ENCODE data around the gene ACTL7A.

ACTL7A gene

DNA sequence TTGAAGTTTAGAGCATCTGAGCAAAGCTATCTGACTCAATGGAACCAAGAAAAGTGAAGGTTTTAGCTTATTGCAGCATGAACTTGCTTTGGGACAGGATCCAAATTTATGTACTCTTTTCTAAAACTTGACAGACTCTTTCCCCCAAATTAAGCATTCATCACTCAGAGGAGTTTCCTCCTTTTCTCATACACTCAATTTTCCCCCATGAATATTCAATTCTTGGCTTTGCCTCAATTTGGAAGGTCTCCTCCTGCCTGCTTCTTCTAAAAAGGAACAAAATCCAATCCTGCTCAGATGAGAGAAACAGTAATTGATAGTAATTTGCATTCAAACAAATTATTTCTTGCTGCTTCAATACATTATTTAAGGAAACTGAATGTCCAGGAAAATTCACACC lies 5.0 kb downstream of the ACTL7A start:
- Histone ChIP-seq H3K9ac (ENCODE audit: low read length) (no peak overlapping the region), H3K4me3 (ENCODE audit: low read length) (no peak overlapping the region), H3K27me3 (ENCODE audit: control insufficient read depth, insufficient read depth, low read length) (no peaks in the 10 kb centered on the region), H3K36me3 (ENCODE audit: control insufficient read depth, insufficient read depth, low read length) (peaks cover 6% of the 10 kb centered on the region), H3K27ac (ENCODE audit: low read depth, low read length) (no peak overlapping the region), H3K4me1 (ENCODE audit: control insufficient read depth, insufficient read depth, low read length) (no peaks in the 10 kb centered on the region)

DNA sequence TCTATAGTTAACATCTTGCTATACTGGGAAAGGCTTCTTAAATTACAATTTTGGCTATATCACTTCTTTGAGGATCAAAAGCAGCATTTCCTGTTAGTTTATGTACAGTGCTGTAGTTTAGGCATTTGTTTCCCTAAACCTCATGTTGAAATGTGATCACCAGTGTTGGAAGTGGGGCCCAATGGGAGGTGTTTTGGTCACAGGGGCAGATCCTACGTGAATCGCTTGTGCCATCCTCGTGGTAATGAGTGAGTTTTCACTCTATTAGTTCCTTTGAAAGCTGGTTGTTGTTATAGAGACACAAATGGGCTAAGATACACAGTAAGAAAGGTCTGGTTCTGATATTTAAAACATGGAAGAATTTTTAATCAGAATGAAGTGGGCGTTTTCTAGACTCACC lies 5.8 kb downstream of the ACTL7A start:
- peaks cover 6% of the 10 kb centered on the region for H3K36me3 ChIP-seq (ENCODE audit: control insufficient read depth, insufficient read depth, low read length)

DNA sequence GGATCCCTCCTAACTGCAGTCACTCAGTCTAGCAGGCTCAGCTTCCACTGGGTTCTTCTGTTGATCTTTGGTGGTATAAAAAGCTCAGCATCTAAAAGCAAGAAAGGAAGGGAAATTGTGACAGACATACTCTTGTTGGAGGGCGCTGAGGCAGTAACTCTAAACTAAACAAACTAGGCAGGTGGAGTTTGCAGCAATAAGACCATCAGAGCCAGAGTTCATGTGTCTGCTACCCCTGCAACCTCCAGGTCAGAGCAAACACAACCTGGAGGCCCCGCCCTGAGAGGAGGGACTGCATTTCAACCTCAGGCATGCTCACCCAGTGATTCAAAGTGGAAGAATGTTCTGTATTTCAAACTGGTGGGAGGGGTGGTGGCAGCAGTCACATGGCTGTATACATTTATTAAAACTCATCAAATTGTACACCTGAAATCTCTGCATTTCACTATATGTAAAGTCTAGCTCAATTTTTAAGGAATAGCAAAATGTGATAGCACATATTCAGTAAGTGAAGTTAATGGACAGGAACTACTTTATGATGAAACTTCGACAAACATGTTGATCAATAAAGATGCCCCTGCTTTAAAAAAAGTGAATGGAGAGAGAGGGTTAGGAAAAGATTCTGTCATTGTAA lies 7.1 kb downstream of the ACTL7A start:
- peaks cover 11% of the 10 kb centered on the region for H3K36me3 ChIP-seq (ENCODE audit: control insufficient read depth, insufficient read depth, low read length)
- H3K27me3 ChIP-seq (ENCODE audit: control insufficient read depth, insufficient read depth, low read length): no peaks in the 10 kb centered on the region
- no peak overlapping the region for H3K27ac ChIP-seq (ENCODE audit: low read depth, low read length)

More for the DNA sequence above, 5.8 kb downstream of the ACTL7A start:
- H3K27me3 ChIP-seq (ENCODE audit: control insufficient read depth, insufficient read depth, low read length): no peaks in the 10 kb centered on the region
- no peaks in the 10 kb centered on the region for H3K4me1 ChIP-seq (ENCODE audit: control insufficient read depth, insufficient read depth, low read length)
- no peak overlapping the region for H3K9ac ChIP-seq (ENCODE audit: low read length)
- no peak overlapping the region for H3K27ac ChIP-seq (ENCODE audit: low read depth, low read length)
- no peak overlapping the region for H3K4me3 ChIP-seq (ENCODE audit: low read length)

DNA sequence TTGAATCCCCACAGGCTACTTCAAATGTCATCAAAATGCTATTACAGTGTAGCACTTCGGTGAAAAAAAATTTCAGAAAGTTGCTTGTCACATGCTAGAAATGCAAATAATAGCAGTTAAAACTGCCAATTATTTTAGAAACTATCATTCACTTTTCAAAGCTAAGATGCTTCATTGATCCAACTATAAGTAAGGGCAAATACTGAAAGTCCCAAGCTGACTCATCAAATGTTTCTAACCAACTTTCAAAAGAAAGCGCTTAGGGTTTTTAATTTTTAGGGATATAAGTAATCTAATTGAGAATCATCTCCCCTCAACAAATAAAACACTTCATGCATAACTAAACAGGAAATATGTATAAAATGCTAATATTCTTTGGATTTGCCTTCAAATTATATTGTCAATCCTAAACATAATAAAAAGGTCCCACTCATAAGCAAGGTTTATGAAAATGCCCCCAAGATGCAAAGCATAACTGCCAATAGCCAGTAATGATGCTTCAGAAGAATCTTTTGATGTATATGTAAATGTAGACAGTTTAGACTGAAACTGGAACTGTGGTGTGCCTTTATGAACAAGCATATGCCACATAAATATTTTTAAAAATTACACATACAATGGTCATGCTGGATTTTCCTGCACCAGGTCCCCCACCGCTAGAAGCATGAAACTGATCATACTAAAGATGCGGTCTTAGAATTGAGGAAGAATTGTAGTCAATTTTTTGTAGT lies 12.2 kb downstream of the ACTL7A start:
- H3K4me3 ChIP-seq (ENCODE audit: low read length): no peak overlapping the region
- peaks cover 18% of the 10 kb centered on the region for H3K36me3 ChIP-seq (ENCODE audit: control insufficient read depth, insufficient read depth, low read length)
- no peak overlapping the region for H3K9ac ChIP-seq (ENCODE audit: low read length)
- H3K27ac ChIP-seq (ENCODE audit: low read depth, low read length): no peak overlapping the region
- no peaks in the 10 kb centered on the region for H3K4me1 ChIP-seq (ENCODE audit: control insufficient read depth, insufficient read depth, low read length)
- no peaks in the 10 kb centered on the region for H3K27me3 ChIP-seq (ENCODE audit: control insufficient read depth, insufficient read depth, low read length)

More for the DNA sequence above, 7.1 kb downstream of the ACTL7A start:
- Histone ChIP-seq H3K9ac (ENCODE audit: low read length) (no peak overlapping the region), H3K4me1 (ENCODE audit: control insufficient read depth, insufficient read depth, low read length) (no peaks in the 10 kb centered on the region), H3K4me3 (ENCODE audit: low read length) (no peak overlapping the region)

DNA sequence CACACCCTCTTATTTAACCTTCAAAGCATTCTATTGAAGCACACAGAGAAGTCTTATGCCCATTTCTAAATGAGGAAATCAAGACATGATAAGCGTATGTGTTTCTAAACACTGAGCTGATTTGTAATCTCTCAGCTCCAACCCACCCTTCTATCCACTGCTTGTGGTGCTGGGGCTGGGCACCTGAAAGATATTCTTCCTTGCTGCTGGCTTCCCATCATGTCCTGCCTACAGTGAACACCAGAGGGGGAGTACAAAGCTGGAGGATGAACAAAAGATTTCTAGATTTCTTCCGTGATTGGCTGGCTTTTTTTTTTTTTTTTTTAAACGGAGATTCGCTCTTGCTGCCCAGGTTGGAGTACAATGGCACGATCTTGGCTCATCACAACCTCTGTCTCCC lies 14.4 kb downstream of the ACTL7A start:
- Histone ChIP-seq H3K9ac (ENCODE audit: low read length) (no peak overlapping the region), H3K27me3 (ENCODE audit: control insufficient read depth, insufficient read depth, low read length) (no peaks in the 10 kb centered on the region), H3K4me1 (ENCODE audit: control insufficient read depth, insufficient read depth, low read length) (no peaks in the 10 kb centered on the region), H3K36me3 (ENCODE audit: control insufficient read depth, insufficient read depth, low read length) (peaks cover 25% of the 10 kb centered on the region), H3K4me3 (ENCODE audit: low read length) (no peak overlapping the region), H3K27ac (ENCODE audit: low read depth, low read length) (no peak overlapping the region)

DNA sequence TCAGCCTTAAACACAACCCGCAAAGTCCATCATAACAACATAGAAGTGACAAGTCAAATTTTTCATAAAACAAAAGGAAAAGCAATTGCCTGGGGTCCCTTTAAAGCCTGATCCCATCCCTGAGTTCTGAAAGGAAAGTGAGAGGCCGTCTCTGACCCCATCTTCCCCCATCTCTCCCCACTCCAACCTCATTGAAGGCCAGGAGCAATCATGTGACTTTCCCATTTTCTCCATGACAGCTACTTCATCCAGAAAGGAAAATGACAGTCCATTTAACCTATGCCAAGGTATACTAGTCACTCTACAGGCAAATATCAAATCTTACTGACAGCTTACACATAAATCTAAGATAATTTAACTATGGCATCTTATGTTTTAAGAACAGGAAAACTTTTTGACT lies 15.5 kb downstream of the ACTL7A start:
- no peaks in the 10 kb centered on the region for H3K4me1 ChIP-seq (ENCODE audit: control insufficient read depth, insufficient read depth, low read length)
- no peaks in the 10 kb centered on the region for H3K27me3 ChIP-seq (ENCODE audit: control insufficient read depth, insufficient read depth, low read length)
- no peak overlapping the region for H3K27ac ChIP-seq (ENCODE audit: low read depth, low read length)
- H3K4me3 ChIP-seq (ENCODE audit: low read length): no peak overlapping the region
- H3K9ac ChIP-seq (ENCODE audit: low read length): no peak overlapping the region
- peaks cover 25% of the 10 kb centered on the region for H3K36me3 ChIP-seq (ENCODE audit: control insufficient read depth, insufficient read depth, low read length)

DNA sequence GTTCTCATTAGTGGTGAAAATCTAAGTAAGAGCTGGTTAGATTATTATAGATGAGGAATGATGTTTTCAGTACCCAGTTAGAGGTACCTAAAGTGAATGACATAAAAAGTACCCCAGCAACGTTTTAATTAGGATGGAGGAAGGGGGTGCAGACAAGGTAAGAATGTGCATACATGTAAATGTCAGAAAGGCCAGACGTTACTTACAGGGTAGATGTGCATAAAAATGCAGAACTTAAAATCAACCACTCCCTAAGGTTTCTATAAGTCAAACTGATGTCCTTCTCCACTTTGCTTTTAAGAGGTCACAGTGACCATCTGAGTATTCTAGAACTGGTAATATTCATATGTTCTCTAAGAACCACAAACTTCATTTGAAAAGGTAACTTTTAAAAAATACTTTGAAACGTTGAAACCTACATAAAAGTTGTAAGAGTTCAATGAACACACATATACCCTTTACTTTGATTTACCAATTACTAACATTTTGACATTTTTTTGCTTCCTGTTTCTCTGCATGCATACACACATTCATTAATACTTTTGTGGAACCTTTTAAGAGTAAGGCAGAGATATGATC lies 18.8 kb downstream of the ACTL7A start:
- Histone ChIP-seq H3K4me1 (ENCODE audit: control insufficient read depth, insufficient read depth, low read length) (no peaks in the 10 kb centered on the region), H3K36me3 (ENCODE audit: control insufficient read depth, insufficient read depth, low read length) (peaks cover 14% of the 10 kb centered on the region)

DNA sequence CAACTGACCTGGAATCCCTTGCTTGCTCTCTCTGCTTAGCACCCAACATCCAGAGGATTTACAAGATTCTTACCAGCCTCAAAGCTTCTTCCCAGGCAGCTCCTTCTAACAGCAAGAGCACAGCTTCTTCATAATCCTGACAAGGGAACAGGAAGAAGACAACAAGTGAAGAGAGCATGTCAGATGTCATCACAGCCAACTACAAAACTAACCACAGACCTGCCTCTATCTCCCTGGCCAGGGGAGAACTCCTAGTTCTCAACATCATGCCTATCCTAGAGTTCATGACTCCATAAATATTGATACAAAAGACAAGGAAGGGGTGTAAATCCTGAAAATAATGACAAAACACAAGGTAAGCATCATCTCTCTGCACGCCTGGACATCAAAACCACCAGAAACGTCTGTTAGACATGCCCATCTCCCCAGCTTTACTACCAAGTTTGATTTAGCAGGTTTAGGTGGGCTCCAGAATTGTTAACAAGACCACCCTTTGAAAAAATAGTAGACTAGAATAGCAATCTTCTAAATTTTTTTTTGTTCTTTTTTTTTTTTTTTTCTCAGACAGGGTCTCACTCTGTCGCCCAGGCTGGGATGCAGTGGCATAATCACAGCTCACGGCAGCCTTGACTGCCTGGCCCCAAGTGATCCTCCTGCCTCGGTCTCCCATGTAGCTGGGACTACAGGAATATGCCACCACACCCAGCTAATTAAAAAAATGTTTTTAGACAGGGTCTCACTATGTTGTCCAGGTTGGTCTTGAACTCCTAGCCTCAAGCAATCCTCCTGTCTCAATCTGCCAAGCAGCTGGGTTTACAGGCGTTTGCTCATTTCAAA lies 20.2 kb downstream of the ACTL7A start:
- H3K9ac ChIP-seq (ENCODE audit: low read length): no peak overlapping the region
- peaks cover 14% of the 10 kb centered on the region for H3K36me3 ChIP-seq (ENCODE audit: control insufficient read depth, insufficient read depth, low read length)
- H3K27ac ChIP-seq (ENCODE audit: low read depth, low read length): no peak overlapping the region
- no peaks in the 10 kb centered on the region for H3K27me3 ChIP-seq (ENCODE audit: control insufficient read depth, insufficient read depth, low read length)
- H3K4me3 ChIP-seq (ENCODE audit: low read length): no peak overlapping the region
- H3K4me1 ChIP-seq (ENCODE audit: control insufficient read depth, insufficient read depth, low read length): no peaks in the 10 kb centered on the region

More for the DNA sequence above, 18.8 kb downstream of the ACTL7A start:
- Histone ChIP-seq H3K4me3 (ENCODE audit: low read length) (no peak overlapping the region), H3K9ac (ENCODE audit: low read length) (no peak overlapping the region), H3K27ac (ENCODE audit: low read depth, low read length) (no peak overlapping the region), H3K27me3 (ENCODE audit: control insufficient read depth, insufficient read depth, low read length) (no peaks in the 10 kb centered on the region)

DNA sequence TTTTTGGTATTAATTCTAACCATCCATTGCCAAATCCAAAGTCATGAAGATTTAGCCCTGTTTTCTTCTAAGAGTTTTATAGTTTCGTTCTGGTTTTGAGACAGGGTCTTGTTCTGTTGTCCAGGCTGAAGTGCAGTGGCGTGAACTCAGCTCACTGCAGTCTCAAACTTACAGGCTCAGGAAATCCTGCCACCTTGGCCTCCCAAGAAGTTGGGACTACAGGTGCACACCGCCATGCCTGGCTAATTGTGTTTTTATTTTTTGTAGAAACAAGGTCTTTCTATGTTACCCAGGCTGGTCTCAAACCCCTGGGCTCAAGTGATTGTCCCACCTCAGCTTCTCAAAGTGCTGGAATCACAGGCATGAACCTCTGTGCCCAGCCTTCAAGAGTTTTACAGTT lies 21.0 kb downstream of the ACTL7A start:
- Histone ChIP-seq H3K9ac (ENCODE audit: low read length) (no peak overlapping the region), H3K27ac (ENCODE audit: low read depth, low read length) (no peak overlapping the region), H3K4me3 (ENCODE audit: low read length) (no peak overlapping the region), H3K27me3 (ENCODE audit: control insufficient read depth, insufficient read depth, low read length) (no peaks in the 10 kb centered on the region), H3K4me1 (ENCODE audit: control insufficient read depth, insufficient read depth, low read length) (no peaks in the 10 kb centered on the region), H3K36me3 (ENCODE audit: control insufficient read depth, insufficient read depth, low read length) (peaks cover 11% of the 10 kb centered on the region)

DNA sequence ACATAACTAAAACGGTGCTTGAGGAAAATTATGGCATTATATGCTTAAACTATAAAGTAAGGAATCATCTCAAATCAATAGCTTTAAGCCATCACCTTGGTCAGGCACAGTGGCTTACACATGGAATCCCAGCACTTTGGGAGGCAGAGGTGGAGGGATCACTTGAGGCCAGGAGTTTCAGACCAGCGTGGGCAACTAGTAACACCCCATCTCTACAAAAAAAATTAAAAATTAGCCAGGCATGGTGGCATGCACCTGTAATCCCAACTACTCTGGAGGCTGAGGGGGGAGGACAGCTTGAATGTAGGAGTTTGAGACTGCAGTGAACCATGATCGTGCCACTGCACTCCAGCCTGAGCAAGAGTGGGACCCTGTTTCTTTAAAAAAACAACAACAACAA lies 22.6 kb downstream of the ACTL7A start:
- no peak overlapping the region for H3K4me3 ChIP-seq (ENCODE audit: low read length)
- H3K27me3 ChIP-seq (ENCODE audit: control insufficient read depth, insufficient read depth, low read length): no peaks in the 10 kb centered on the region
- H3K4me1 ChIP-seq (ENCODE audit: control insufficient read depth, insufficient read depth, low read length): no peaks in the 10 kb centered on the region
- H3K27ac ChIP-seq (ENCODE audit: low read depth, low read length): no peak overlapping the region
- H3K9ac ChIP-seq (ENCODE audit: low read length): no peak overlapping the region
- H3K36me3 ChIP-seq (ENCODE audit: control insufficient read depth, insufficient read depth, low read length): peaks cover 6% of the 10 kb centered on the region

DNA sequence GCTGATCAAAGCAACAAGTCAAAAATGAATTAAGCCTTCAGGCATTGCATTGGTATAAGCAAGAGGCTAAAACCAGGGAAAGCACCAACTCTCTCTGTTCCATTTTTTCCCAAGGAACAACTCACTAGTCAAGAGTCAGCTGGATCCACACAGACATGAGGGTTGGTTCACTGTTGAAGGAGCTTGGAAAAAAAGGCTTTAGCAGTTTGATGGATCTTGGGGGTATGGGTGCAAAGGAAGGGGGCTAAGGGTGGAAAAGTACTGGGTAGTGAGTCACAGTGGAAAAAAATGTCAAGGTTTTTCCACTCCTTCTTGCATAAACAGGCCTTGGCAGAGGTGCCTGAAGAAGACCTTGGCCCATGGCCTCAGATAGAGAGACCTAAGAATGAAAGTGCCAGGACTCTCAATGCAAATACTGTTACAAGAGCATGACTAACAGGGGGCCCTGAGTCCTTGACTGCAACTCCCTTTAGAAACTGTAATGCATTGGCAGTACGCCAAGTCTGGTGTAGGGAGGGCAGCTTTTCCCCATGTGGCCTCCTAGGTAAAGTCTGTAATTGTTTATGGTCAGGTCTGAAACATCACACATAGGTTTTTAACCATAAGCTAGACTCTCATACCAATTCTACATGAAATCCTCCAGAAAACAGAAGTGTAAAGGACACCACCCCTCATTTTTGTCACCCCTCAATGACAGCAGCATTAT lies 23.7 kb downstream of the ACTL7A start:
- H3K9ac ChIP-seq (ENCODE audit: low read length): no peak overlapping the region
- H3K36me3 ChIP-seq (ENCODE audit: control insufficient read depth, insufficient read depth, low read length): peaks cover 3% of the 10 kb centered on the region
- H3K27me3 ChIP-seq (ENCODE audit: control insufficient read depth, insufficient read depth, low read length): no peaks in the 10 kb centered on the region
- no peak overlapping the region for H3K27ac ChIP-seq (ENCODE audit: low read depth, low read length)
- no peaks in the 10 kb centered on the region for H3K4me1 ChIP-seq (ENCODE audit: control insufficient read depth, insufficient read depth, low read length)
- no peak overlapping the region for H3K4me3 ChIP-seq (ENCODE audit: low read length)

Measured in rectal smooth muscle tissue (tissue), 1 donor.